HEK293 (cell line): ENCODE data around the gene TRIM2.

Experiments
- CTCF ChIP-seq: fragments of 450-650 bp; formaldehyde crosslinking; IDR thresholded peaks from 2 replicates; pipeline ENCODE4 v1.5.1; 2016; ENCODE audit warnings: missing biosample characterization, missing genetic modification characterization
- GLI4 ChIP-seq: fragments of 450-650 bp; formaldehyde crosslinking; IDR thresholded peaks from 2 replicates; pipeline ENCODE4 v1.5.1; 2016; ENCODE audit warnings: missing biosample characterization, missing genetic modification characterization
- PBX3 ChIP-seq: sonication (generic); formaldehyde crosslinking; IDR thresholded peaks from 2 replicates; pipeline ENCODE4 v1.8.1; 2022; ENCODE audit warnings: mild to moderate bottlenecking, moderate library complexity, missing genetic modification reagents
- ZBTB44 ChIP-seq: fragments of 450-650 bp; IDR thresholded peaks from 2 replicates; pipeline ENCODE4 v1.5.1; 2018; ENCODE audit warnings: missing biosample characterization, mild to moderate bottlenecking, missing genetic modification characterization
- ZNF335 ChIP-seq: fragments of 450-650 bp; formaldehyde crosslinking; conservative IDR thresholded peaks from 2 replicates; pipeline ENCODE4 v1.5.1; 2016; ENCODE audit warnings: missing biosample characterization, missing genetic modification characterization

GRCh38 chr4:153220682-153221395 lies 16.6 kb downstream of the TRIM2 start:
- TF ChIP-seq ZNF335 (no peak), ZBTB44 (tag by site-specific recombination) (no peak), CTCF (no peak), PBX3 (CRISPR knock-in tag) (no peak), GLI4 (tag by site-specific recombination) (no peak)
